ENCODE results near the gene EPHA8.

The EPHA8 gene

DNA sequence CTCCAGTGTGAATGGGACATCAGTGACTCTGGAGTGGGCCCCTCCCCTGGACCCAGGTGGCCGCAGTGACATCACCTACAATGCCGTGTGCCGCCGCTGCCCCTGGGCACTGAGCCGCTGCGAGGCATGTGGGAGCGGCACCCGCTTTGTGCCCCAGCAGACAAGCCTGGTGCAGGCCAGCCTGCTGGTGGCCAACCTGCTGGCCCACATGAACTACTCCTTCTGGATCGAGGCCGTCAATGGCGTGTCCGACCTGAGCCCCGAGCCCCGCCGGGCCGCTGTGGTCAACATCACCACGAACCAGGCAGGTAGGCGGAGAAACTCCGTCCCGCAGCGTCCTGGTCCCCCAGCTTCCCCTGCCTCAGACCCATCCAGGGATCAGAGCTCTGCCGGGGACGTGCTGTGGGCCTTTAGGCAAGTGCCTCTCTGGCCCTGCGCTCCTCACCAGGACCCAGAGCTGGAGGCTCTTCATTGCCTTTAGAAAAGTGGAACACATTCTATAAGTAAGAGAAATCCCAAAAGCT is 25.7 kb downstream of the EPHA8 start:
- no peak for DNase-seq (ENCODE audit: low read depth in 1 of 2, low spot score in 1 of 2)

DNA sequence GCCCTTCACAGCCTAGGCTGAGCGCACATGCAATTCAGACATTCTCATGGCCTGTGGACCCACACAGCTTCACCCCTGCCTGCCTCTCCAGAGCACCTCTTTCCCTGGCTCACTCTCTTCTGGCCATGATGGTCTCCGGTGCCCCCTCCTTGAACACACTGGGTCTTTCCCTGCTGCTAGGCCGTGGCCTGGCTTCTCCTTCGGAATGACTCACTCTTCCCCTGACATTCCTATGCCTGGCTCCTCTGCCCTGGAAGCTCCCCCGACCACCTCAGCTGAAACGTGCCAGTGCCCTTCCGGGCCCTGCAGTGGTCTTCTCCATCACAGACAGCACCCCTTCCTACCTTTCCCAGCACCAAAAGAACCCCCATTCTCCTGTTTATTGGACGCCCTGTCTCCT is 28.3 kb downstream of the EPHA8 start:
- no peak for DNase-seq (ENCODE audit: low read depth in 1 of 2, low spot score in 1 of 2)

DNA sequence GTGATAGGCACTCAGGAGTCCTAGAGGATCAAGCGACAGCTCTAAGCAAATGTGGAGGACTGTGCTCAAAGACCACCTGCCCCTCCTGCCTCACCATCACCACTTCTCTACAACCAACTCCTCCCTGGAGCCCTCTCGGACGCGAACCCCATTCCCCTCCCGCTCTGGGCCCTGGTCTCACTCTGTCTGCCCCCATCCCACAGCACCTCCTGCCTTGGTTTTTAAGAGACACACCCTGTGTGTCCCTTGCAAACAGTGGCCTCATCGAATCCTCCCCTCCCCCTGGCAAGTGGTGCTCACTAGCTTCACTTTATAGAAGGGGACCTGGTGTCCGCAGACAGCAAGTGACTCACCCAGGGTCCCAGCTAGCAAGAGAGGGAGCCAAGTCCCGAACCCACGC is 28.8 kb downstream of the EPHA8 start:
- DNase-seq (ENCODE audit: low read depth in 1 of 2, low spot score in 1 of 2), result no peak

DNA sequence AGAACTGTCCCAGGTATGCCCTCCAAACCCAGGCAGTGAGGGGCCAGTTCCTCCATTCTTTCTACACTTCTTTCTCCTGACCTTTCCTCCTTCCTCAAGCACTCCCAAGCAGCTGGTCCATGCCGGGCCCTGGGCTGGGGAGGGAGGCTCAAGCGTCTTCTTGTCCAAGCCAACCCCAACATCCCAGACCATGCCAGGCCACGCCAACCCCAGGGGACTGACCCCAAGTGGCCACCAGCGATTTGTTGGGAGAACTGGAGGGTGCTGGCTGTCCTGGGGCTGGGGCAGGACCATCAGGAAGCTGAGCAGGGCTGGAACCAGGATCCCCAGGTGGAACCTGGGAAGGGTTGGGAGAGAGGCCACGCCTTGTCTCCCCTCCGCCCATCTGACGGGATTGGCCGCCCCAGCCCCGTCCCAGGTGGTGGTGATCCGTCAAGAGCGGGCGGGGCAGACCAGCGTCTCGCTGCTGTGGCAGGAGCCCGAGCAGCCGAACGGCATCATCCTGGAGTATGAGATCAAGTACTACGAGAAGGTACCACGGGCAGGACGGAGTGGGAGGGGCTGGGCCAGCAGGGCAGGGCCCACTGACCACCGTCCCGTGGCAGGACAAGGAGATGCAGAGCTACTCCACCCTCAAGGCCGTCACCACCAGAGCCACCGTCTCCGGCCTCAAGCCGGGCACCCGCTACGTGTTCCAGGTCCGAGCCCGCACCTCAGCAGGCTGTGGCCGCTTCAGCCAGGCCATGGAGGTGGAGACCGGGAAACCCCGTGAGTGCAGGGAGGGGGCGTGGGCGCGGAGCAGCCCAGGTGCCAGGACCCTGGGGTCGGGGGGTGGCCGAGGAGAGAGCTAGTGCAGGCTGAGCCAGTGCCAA is 29.9 kb downstream of the EPHA8 start:
- no peak for DNase-seq (ENCODE audit: low read depth in 1 of 2, low spot score in 1 of 2)

DNA sequence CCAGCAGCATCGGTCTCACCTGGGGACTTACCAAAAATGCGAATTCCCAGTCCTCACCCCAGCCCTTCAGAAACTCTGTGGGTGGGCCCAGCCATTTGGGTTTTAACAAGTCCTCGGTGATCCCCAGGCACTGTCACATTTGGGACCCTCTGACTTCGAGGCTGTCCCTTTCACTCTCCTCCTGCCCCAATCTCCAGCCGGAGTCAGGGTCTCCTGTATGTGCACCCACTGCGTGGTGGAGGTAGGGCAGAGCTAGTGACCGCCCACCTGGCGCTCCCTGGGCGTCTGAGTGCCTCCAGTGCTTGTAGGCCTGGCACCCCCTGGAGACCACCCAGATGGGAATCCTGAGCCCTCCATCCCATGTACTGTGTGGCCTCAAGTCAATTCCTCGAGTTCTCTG is 31.1 kb downstream of the EPHA8 start:
- DNase-seq (ENCODE audit: low read depth in 1 of 2, low spot score in 1 of 2), result no peak

DNA sequence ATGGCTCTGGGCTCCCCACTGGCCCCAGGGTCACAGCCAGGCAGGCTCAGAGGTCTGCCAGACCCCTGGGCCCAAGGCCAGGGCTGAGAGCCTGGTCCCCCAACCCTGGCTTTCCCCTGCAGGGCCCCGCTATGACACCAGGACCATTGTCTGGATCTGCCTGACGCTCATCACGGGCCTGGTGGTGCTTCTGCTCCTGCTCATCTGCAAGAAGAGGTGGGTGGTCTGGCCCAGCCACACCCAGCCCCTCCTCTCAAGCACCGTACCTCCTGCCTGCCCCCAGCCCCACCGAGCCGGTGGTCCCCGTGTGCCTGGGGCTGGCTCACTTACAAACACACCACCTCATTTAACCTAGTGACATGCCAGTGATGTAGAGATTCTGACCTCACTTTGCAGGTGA is 31.8 kb downstream of the EPHA8 start:
- DNase-seq (ENCODE audit: low read depth in 1 of 2, low spot score in 1 of 2), result no peak

DNA sequence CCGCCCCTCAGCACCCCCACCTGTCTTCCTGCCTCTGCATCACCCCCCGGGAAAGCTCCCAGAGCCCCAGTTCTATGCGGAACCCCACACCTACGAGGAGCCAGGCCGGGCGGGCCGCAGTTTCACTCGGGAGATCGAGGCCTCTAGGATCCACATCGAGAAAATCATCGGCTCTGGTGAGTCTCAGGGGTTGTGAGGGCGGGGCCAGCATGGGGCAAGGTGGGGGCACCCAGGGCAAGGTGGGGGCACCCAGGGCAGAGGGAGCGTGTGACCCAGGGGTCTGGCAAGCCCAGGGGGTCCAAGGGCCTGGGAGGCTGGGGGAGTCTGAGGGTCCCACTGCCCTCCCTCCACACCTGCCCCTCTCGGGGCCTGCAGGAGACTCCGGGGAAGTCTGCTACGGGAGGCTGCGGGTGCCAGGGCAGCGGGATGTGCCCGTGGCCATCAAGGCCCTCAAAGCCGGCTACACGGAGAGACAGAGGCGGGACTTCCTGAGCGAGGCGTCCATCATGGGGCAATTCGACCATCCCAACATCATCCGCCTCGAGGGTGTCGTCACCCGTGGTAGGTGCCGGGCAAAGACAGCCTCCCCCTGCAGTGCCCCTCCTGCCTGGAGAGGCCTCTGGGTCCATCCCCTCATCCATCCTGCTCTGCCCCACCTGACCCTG is 34.1 kb downstream of the EPHA8 start:
- no peak for DNase-seq (ENCODE audit: low read depth in 1 of 2, low spot score in 1 of 2)

DNA sequence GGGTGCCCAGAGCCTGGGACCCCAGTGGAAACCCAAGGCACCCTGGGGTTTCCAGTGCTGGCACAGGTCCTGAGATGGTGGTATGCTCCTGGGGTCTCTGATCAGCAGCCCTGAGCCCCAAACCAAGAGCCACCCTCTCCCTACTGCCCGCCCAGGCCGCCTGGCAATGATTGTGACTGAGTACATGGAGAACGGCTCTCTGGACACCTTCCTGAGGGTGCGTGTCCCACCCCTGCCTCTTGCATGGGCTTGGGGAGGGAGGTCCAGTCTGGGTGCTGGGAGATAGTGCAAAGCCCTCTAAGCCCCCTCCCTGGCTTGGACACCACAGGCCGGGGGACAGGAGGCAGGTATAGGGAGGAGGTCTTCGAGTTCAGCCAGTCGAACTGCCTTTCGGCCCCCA is 34.7 kb downstream of the EPHA8 start:
- DNase-seq (ENCODE audit: low read depth in 1 of 2, low spot score in 1 of 2), result no peak

DNA sequence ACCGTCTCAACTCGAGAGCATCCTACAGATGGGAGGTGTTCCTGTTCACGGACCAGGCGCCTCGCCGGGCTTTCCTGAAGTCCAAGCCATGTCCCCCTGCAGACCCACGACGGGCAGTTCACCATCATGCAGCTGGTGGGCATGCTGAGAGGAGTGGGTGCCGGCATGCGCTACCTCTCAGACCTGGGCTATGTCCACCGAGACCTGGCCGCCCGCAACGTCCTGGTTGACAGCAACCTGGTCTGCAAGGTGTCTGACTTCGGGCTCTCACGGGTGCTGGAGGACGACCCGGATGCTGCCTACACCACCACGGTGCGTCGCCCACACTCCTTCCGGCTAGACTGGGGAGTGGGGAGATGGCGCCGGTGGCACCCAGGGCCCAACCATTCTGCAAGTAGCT is 35.4 kb downstream of the EPHA8 start:
- no peak for DNase-seq (ENCODE audit: low read depth in 1 of 2, low spot score in 1 of 2)

DNA sequence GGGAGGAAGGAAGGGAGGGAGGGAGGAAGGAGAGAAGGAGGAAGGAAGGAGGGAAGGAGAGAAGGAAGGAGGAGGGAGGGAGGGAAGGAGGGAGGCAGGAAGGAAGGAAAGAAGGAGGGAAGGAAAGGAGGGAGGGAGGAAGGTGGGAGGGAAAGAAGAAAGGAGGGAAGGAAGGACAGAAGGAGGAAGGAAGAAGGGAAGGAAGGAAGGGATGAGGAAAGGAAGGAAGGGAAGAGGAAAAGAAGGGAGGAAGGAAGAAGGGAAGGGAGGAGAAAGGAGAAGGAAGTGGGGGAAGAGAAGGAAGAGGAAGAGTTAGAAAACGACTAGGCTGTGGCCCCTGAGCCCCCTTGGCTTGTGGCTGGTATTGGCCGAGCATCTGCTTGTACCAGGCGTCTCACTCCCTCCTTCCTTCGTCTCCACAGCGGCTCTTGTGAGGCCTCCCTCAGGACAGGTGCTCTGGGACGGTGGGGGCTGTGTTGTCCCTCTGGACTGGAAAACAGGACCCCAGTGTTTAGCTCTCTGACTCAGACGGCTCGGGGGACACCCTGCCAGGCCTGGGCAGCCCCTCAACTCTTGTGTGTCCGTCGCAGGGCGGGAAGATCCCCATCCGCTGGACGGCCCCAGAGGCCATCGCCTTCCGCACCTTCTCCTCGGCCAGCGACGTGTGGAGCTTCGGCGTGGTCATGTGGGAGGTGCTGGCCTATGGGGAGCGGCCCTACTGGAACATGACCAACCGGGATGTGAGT is 37.0 kb downstream of the EPHA8 start:
- no peak for DNase-seq (ENCODE audit: low read depth in 1 of 2, low spot score in 1 of 2)

DNA sequence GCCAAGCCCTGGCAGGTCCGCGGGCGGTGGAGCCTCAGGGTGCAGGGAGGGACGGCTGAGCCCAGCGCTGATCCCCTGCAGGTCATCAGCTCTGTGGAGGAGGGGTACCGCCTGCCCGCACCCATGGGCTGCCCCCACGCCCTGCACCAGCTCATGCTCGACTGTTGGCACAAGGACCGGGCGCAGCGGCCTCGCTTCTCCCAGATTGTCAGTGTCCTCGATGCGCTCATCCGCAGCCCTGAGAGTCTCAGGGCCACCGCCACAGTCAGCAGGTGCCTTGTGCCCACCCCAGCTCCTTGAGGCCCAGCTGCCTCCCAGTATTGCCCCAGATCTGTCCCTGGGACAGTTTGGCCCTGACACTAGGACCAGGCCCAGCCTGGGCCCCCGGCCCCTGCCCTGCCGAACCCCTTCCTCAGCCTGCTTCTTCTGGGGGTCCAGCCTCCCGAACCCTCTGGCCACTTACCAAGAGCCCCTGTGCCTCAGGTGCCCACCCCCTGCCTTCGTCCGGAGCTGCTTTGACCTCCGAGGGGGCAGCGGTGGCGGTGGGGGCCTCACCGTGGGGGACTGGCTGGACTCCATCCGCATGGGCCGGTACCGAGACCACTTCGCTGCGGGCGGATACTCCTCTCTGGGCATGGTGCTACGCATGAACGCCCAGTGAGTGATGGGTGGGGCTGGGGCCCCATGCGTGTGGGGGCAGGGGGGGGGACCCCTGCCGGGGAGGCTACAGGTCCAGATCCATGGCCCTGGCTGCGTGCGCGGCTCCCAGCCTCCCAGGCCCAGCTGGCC is 37.7 kb downstream of the EPHA8 start:
- no peak for DNase-seq (ENCODE audit: low read depth in 1 of 2, low spot score in 1 of 2)

DNA sequence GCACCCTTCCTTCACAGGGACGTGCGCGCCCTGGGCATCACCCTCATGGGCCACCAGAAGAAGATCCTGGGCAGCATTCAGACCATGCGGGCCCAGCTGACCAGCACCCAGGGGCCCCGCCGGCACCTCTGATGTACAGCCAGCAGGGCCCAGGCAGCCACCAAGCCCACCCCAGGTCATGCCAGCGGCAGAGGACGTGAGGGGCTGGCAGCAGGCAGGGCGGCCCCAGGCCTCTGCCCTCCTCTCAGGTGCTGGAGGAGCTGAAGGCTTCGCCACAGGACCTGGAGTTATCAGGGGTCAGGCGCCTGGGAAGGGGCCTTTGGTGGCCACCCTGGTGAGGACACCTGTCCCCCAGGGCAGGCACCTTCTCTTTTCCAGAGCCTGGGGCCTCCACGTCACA is 38.3 kb downstream of the EPHA8 start:
- DNase-seq (ENCODE audit: low read depth in 1 of 2, low spot score in 1 of 2), result no peak

DNA sequence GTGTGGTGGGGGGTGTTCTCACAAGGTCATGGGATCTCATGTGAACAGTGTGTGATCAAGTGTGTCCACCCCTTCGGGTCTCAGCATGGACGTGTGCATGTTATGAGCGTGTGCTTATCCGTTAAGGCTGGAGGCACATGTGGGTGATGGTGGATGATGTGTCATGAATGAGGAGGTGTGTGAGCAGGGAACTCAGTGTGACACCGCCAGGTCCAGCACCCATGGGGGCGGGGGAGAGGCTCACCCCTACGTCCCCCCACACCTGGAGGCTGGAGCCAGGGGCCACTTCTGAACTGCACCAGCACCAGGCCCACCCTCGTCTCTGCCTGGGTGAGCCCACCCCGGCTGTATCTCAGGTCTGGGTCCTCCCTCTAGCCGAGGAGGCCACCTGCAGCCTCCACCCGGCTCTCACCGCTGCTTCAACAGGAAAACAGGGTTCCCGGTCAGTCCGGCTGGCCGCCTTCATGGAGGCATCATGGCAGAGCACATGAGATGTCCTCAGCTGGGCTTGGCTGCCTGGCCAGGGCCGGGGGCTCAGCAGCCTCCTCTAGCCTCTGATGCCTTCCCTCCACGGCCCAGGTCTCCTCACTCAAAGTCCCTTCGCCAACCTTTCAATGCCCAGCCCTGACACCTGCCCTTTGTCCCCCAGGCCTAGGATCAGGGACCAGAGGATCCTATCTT is 38.9 kb downstream of the EPHA8 start:
- DNase-seq (ENCODE audit: low read depth in 1 of 2, low spot score in 1 of 2), result no peak

DNA sequence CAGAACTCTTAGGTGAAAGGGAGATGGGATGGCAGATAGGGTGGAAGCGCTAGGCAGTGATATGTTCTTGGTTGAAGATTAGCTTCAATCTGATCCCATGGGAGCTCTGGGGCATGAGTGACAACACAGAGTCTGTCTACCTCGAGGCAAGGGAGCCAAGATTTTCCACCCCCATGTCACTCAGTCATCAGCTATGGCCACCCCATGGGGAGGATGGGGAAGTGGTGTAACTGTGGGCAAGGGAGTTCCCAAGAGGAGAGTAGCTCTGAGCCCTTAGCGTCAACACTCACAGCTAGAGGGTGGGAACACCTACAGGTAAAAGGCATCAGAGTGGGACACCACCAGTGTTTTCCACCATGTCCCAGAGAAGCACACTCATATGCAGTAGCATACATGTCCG is 42.9 kb downstream of the EPHA8 start:
- no peak for DNase-seq (ENCODE audit: low read depth in 1 of 2, low spot score in 1 of 2)

DNA sequence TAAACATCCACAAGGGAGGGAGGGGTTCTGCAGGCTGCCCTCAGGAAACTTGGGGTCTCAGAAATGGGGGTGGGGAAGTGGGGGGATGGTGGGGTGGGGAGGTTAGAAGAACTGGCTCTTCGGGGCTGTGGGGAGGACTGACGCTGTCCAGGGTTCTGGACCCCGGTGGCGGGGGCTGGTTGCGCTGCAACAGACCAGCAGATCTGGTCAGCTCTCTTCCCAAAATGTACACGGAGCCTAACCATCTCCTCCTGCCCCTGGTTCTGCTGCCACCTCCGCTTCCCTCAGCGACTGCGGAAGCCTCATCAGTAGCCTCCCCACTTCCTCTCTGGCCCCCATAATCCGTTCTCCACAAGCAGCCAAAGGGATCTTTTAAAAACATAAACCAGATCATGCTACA is 43.9 kb downstream of the EPHA8 start:
- DNase-seq (ENCODE audit: low read depth in 1 of 2, low spot score in 1 of 2), result no peak

DNA sequence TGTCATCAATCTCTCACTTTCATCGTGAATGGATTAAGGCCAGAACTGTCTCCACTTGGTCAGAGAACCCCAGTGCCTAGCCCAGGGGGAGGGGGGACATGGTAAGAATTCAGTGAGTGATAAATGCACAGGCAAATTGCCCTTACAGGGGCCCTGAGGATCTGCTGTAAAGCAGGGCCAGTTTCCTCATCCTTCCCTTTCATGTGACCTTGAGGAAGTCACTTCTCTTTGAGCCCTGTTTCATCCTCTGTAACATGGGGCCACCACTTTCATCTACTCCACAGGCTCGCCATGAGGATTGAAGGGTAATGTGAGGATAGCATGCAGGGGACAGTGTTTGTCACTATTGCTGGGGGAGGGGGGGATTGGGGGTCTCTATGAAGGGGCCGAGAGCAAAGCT is 45.1 kb downstream of the EPHA8 start:
- no peak for DNase-seq (ENCODE audit: low read depth in 1 of 2, low spot score in 1 of 2)

DNA sequence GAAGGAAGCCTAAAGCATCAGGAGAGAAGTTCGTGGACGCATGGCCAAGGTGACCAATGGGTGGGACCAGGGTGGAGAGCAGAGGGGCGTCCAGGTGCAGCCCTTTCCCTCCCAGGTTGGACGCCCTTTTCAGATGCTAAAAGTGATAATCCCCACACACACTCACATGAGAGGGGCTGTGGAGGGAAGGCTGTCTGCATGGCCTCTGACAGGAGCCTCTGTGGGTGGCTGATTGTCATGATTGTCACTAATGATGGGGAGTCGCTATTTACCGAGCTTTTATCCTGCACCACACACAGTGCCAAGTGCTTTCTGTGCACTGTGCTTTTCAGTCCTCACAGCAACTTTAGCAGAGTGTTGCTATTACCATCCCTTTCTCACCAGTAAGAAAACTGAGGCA is 46.0 kb downstream of the EPHA8 start:
- no peak for DNase-seq (ENCODE audit: low read depth in 1 of 2, low spot score in 1 of 2)

DNA sequence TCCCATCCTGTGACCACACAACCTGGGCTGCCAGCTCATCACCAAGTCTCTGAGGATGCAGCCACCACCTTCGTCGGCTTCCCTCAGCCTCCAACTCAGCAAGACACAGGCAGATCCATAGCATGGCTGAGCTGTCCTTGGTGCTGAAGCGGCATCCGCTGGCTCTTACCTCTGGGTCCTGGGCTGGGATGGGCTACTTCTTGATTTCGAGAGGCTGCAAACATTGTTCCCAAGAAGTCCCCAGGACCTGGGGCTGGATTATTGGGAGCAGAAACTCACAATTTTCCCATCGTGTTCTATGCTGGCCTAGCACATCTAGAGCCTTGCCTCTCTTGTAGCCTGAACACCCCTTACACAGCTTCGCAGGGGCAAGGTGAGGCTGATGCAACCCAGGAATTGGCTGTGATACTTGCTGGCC is 48.2 kb downstream of the EPHA8 start:
- DNase-seq (ENCODE audit: low read depth in 1 of 2, low spot score in 1 of 2), result no peak

DNA sequence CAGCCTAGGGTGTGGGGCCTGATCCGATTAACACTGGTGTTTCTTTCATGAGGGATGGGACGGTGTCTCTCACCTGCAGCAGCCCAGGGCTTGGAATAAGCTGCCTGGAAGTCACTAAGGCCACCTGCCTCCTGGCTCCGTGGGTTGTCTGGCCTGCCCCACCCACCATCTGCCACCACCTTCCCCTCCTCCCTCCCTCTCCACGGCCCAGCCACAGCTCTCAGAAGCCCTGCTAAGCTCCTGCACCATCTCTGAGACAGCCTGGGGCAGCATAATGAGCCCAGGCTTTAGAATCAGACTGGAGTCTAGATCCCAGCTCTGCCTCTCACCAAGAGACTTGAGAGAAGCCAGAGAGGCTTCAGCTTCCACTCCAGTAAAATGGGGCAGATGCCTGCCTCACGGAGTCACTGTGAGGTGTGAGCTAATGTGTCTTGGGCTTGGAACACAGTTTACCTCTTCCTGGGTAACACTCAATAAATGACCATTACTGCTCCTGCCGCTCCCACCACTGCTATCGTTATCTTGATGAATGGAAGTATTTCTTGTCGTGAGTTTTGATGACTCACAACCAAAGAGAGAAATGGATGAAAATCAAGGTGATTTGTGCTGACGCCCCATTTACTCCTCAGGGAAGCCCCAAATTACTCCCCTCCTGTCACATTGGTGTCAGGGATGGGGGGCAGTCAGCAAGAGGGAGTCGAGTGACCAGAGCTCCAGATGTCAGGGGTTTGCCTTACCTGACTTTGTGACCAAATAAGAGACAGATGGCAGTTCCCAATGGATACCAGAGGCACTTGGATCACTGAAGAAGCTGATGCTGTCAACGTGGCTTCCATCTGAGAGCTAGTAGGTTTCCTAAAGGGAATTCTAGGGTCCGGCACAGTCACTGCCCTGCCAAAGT is 49.6 kb downstream of the EPHA8 start:
- DNase-seq (ENCODE audit: low read depth in 1 of 2, low spot score in 1 of 2), result no peak

DNA sequence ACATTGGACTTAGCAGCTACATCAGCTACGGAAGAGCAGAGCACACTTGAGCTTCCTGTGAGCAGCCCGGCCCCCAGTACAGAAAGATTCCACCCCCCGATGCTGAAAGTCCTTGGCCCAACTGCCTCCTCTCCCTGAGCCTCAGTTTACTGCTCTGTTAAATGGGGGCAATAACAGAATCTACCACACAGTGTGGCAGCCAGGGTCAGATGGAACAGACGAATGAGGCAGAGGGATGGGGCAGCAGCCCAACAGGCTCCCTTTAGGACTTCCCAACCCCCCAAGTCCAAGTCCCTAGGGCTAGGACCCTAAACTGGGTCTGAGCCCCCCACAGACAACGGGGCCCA is 50.3 kb downstream of the EPHA8 start:
- no peak for DNase-seq (ENCODE audit: low read depth in 1 of 2, low spot score in 1 of 2)

Data from activated CD4-positive, alpha-beta T cell treated with anti-CD3 and anti-CD28 coated beads, Interleukin-2, amount 50 U/mL, for 24 hours (primary cell).